ENCODE measurements around the gene NFE2L3. TPM values are rescaled to one million over a fixed set of nuclear protein-coding genes. Genes with fewer than 3 reads are reported as not detected.
"Not testable (repeated sequence)": the region's sequence is repeated elsewhere in the genome, so short reads cannot be mapped to it uniquely, and the experiment has no call there.

Gene NFE2L3
- total RNA-seq, 4 donors from 2014 or later, result 14.1 to 36.3 (median 19.7) TPM

DNA sequence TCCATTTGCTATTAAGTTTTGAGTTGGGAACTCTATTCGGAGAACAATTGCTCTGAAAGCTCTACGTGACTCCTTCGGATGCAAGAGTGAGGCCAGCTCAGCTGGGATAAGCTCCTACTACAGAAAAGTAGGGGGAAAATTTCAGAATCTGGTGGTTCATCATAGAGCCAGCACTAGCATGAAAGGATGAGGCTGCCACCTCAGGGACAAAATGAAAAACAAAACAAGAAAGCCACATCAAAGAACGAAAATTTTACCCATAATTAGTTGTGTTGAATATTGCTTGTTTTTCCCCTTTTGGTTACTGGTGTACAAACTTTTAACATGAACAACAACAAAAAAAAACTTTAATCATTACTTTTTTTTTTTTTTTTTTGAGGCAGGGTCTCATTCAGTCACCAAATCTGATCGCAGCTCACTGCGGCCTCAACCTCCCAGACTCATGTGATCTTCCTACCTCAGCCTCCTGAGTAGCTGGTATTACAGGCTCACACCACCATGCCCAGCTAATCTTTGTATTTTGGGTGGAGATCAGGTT lies 39.7 kb upstream of the NFE2L3 start:
- Histone ChIP-seq H3K9me3 (no peaks in the 10 kb centered on the region), H3K4me3 (no peak overlapping the region), H3K27ac (no peak overlapping the region), H3K4me1 (no peaks in the 10 kb centered on the region), H3K36me3 (no peaks in the 10 kb centered on the region), H3K27me3 (peaks cover 2% of the 10 kb centered on the region)
- no peak for DNase-seq (ENCODE audit: low spot score in 2 of 2)
- TF ChIP-seq, protein P1, sequence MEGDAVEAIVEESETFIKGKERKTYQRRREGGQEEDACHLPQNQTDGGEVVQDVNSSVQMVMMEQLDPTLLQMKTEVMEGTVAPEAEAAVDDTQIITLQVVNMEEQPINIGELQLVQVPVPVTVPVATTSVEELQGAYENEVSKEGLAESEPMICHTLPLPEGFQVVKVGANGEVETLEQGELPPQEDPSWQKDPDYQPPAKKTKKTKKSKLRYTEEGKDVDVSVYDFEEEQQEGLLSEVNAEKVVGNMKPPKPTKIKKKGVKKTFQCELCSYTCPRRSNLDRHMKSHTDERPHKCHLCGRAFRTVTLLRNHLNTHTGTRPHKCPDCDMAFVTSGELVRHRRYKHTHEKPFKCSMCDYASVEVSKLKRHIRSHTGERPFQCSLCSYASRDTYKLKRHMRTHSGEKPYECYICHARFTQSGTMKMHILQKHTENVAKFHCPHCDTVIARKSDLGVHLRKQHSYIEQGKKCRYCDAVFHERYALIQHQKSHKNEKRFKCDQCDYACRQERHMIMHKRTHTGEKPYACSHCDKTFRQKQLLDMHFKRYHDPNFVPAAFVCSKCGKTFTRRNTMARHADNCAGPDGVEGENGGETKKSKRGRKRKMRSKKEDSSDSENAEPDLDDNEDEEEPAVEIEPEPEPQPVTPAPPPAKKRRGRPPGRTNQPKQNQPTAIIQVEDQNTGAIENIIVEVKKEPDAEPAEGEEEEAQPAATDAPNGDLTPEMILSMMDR (IDR thresholded peaks at IDR 0.05), result no peak
- no peak for TF ChIP-seq EP300 (IDR thresholded peaks at IDR 0.05)
- TF ChIP-seq POLR2A (IDR thresholded peaks at IDR 0.05), result no peak
- no peak for TF ChIP-seq POLR2AphosphoS5 (IDR thresholded peaks at IDR 0.05)
- 93% methylated on average over 6 of the region's 6 CpGs for WGBS

DNA sequence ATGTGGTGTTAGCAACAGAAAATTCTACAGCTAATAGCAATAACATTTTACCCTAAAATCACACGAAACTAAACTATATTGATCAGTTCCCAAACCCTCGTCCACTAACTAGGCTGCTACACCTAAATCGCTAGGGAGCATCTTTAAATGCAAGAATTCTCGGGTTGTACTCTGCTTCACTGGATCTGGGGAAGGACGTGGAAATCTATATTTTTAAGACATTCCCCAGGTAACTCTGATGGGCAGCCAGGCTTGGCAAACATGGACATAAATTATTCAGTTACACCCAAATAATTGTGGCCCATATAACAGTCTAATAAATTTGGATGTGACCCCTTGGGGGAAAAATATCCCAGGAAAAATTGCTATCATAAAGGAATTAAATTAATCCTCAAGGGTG lies 36.3 kb upstream of the NFE2L3 start:
- Histone ChIP-seq H3K9me3 (no peaks in the 10 kb centered on the region), H3K4me1 (no peaks in the 10 kb centered on the region), H3K4me3 (no peak overlapping the region), H3K27me3 (peaks cover 16% of the 10 kb centered on the region), H3K27ac (no peak overlapping the region), H3K36me3 (no peaks in the 10 kb centered on the region)
- TF ChIP-seq POLR2A (IDR thresholded peaks at IDR 0.05) (no peak), POLR2AphosphoS5 (IDR thresholded peaks at IDR 0.05) (no peak), EP300 (IDR thresholded peaks at IDR 0.05) (no peak)
- TF ChIP-seq, protein P1 (IDR thresholded peaks at IDR 0.05), result no peak
- WGBS, result 75% methylated on average over 5 of the region's 5 CpGs
- no peak for DNase-seq (ENCODE audit: low spot score in 2 of 2)

DNA sequence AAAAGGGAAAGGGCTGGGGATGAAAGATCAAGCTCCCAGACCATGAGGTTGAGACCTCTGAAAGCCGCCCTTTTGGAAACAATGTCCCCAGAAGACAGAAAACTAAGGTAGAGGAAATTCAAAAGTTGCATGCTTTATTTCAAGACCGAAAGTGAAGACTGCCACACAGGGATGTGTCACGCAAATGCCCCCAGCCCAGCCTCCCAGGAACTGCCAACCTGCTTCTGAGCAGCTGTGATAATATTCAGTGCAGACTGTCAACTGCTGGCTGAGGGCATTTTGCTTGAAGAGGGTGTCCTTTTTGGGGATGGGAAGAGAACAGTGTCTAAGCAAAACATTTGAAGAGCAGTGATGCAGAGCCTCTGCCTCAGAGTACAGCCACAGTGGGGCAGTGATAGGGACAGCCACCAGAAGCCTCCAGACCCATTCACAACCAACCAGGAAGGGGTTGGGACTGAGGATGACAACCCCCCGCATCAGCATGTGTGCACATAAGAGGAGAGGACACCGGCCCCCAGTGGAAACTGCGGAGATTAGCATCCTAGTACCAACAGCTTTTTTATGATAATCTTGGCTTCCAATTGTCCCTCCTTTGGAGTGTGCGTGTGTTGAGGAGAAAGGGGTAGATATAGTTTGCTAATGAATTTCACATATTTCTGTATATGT lies 34.7 kb upstream of the NFE2L3 start:
- no peak overlapping the region for H3K27ac ChIP-seq
- TF ChIP-seq POLR2A (IDR thresholded peaks at IDR 0.05) (no peak), POLR2AphosphoS5 (IDR thresholded peaks at IDR 0.05) (no peak), EP300 (IDR thresholded peaks at IDR 0.05) (no peak)
- TF ChIP-seq, protein P1 (IDR thresholded peaks at IDR 0.05), result no peak
- peaks cover 16% of the 10 kb centered on the region for H3K27me3 ChIP-seq
- H3K36me3 ChIP-seq, result no peaks in the 10 kb centered on the region
- no peaks in the 10 kb centered on the region for H3K9me3 ChIP-seq
- H3K4me1 ChIP-seq, result no peaks in the 10 kb centered on the region
- DNase-seq (ENCODE audit: low spot score in 2 of 2), result no peak
- no peak overlapping the region for H3K4me3 ChIP-seq
- WGBS, result 66% methylated on average over 7 of the region's 7 CpGs

DNA sequence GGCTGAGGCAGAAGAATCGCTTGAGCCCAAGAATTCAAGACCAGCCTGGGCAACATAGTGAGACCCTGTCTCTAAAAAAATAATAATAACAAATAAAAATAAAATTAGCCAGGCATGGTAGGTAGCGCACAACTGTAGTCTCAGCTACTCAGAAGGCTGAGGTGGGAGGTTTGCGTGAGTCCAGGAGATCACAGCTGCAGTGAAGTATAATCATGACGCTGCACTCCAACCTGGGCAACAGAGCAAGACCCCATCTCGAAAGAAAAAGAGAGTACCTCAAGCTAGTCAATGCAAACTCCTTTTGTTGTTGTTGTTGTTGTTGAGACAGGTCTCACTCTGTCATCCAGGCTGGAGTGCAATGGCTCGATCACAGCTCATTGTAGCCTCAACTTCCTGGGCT lies 34.0 kb upstream of the NFE2L3 start:
- no peaks in the 10 kb centered on the region for H3K9me3 ChIP-seq
- no peaks in the 10 kb centered on the region for H3K4me1 ChIP-seq
- no peak overlapping the region for H3K4me3 ChIP-seq
- 94% methylated on average over 6 of the region's 6 CpGs for WGBS
- H3K27ac ChIP-seq, result no peak overlapping the region
- DNase-seq (ENCODE audit: low spot score in 2 of 2), result no peak
- peaks cover 16% of the 10 kb centered on the region for H3K27me3 ChIP-seq
- no peaks in the 10 kb centered on the region for H3K36me3 ChIP-seq
- TF ChIP-seq, protein P1 (IDR thresholded peaks at IDR 0.05), result no peak
- no peak for TF ChIP-seq POLR2A (IDR thresholded peaks at IDR 0.05)
- TF ChIP-seq POLR2AphosphoS5 (IDR thresholded peaks at IDR 0.05), result no peak
- TF ChIP-seq EP300 (IDR thresholded peaks at IDR 0.05), result no peak

DNA sequence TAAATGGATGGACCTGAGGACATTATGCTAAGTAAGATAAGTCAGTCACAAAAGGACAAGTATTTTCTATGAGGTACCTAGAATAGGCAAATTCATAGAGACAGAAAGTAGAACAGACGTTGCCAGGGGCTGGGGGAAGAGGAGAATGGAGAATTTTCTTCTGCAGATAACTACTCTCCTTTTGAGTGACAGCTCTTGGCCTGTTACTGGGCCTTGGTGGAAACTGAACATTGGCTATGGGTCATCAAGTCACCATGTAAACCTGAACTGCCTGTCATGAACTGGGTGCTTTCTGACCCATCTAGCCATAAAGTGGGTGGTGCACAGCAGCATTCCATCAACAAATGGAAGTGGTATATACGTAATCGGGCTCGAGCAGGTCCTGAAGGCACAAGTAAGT lies 29.3 kb upstream of the NFE2L3 start:
- Histone ChIP-seq H3K4me3 (no peak overlapping the region), H3K4me1 (no peaks in the 10 kb centered on the region), H3K27ac (no peak overlapping the region), H3K27me3 (peaks cover 13% of the 10 kb centered on the region), H3K9me3 (no peaks in the 10 kb centered on the region), H3K36me3 (no peaks in the 10 kb centered on the region)
- 90% methylated on average over 4 of the region's 4 CpGs for WGBS
- DNase-seq (ENCODE audit: low spot score in 2 of 2), result no peak
- TF ChIP-seq POLR2A (IDR thresholded peaks at IDR 0.05) (no peak), EP300 (IDR thresholded peaks at IDR 0.05) (no peak), POLR2AphosphoS5 (IDR thresholded peaks at IDR 0.05) (no peak)
- TF ChIP-seq, protein P1 (IDR thresholded peaks at IDR 0.05), result no peak

- not testable (repeated sequence) for DNase-seq (ENCODE audit: low spot score in 2 of 2); H3K4me1 ChIP-seq; H3K4me3 ChIP-seq; H3K36me3 ChIP-seq; H3K9me3 ChIP-seq; H3K27me3 ChIP-seq; H3K27ac ChIP-seq
- 74% methylated on average over 4 of the region's 4 CpGs for WGBS
Observed at GRCh38 chr7:26124775-26125174, 27.2 kb upstream of the NFE2L3 start.

All from suprapubic skin (tissue), 4 donors.